D721Med (cell line): Measurements from ENCODE around the gene ZDHHC13.

Experiments used
- DNase-seq: peaks from one replicate; pipeline ENCODE4 v3.0.0; 2011; ENCODE audit warnings: low spot score; ENCODE audit not compliant: insufficient read length
- FAIRE-seq: peaks from 2 replicates; lab custom pipeline; 2011; peaks lifted over from hg19 to GRCh38; lab: Jason Lieb, UNC
- CTCF ChIP-seq: IDR thresholded peaks from 2 replicates; pipeline ENCODE4 v1.5.1; 2012; ENCODE audit warnings: mild to moderate bottlenecking, control low read depth; ENCODE audit not compliant: insufficient read depth; ENCODE audit errors: missing control alignments

ZDHHC13 gene

GRCh38 chr11:19208181-19208580, 91.2 kb downstream of the ZDHHC13 start:
- no peak for TF ChIP-seq CTCF
- DNase-seq (no peak), FAIRE-seq (no peak)

- no peak for FAIRE-seq
Observed at GRCh38 chr11:19208959-19209546, 92.1 kb downstream of the ZDHHC13 start.

GRCh38 chr11:19209617-19210370, 92.8 kb downstream of the ZDHHC13 start:
- no peak for TF ChIP-seq CTCF
- no peak for FAIRE-seq
- DNase-seq, result no peak

More at GRCh38 chr11:19208959-19209546, 92.1 kb downstream of the ZDHHC13 start:
- TF ChIP-seq CTCF, result no peak
- no peak for DNase-seq

GRCh38 chr11:19216021-19216420, 99.1 kb downstream of the ZDHHC13 start:
- no peak for TF ChIP-seq CTCF
- FAIRE-seq (no peak), DNase-seq (no peak)

GRCh38 chr11:19216709-19217374, 99.9 kb downstream of the ZDHHC13 start:
- FAIRE-seq (no peak), DNase-seq (no peak)
- TF ChIP-seq CTCF, result no peak

GRCh38 chr11:19218216-19218615, 101.2 kb downstream of the ZDHHC13 start:
- DNase-seq (no peak), FAIRE-seq (no peak)
- no peak for TF ChIP-seq CTCF
